Activated CD4-positive, alpha-beta T cell treated with anti-CD3 and anti-CD28 coated beads, Interleukin-2, amount 10 ng/mL, durations not matched to agents 7 days and 5 days (primary cell): ENCODE data around the gene GPD1. TPM values are rescaled to one million over a fixed set of nuclear protein-coding genes. Genes with fewer than 3 reads are reported as not detected.
"Not testable (repeated sequence)": the region's sequence is repeated elsewhere in the genome, so short reads cannot be mapped to it uniquely, and the experiment has no call there.

Experiments used
- CTCF ChIA-PET: fragments of 350-600 bp; sonication (Branson Sonifier 250); formaldehyde crosslinking; loops from one replicate; lab custom pipeline; 2021; ENCODE audit warnings: antibody characterized with exemption; lab: Charles Lee
- POLR2A ChIA-PET: fragments of 350-600 bp; sonication (Branson Sonifier 250); formaldehyde crosslinking; loops from one replicate; lab custom pipeline; 2021; ENCODE audit warnings: antibody characterized with exemption; lab: Charles Lee
- DNase-seq: peaks from one replicate; pipeline ENCODE4 v3.0.0-alpha.2; 2020
- H3K27ac Mint-ChIP-seq: one replicate; pipeline ENCODE4 v1.8.0; 2021; ENCODE audit warnings: mild to moderate bottlenecking, moderate library complexity, mixed read lengths
- H3K27me3 Mint-ChIP-seq: one replicate; pipeline ENCODE4 v1.8.0; 2021; ENCODE audit warnings: mixed read lengths
- H3K36me3 Mint-ChIP-seq: one replicate; pipeline ENCODE4 v1.8.0; 2021; ENCODE audit warnings: low read depth, mixed read lengths
- H3K4me1 Mint-ChIP-seq: one replicate; pipeline ENCODE4 v1.8.0; 2021; ENCODE audit warnings: mixed read lengths
- H3K4me3 Mint-ChIP-seq: one replicate; pipeline ENCODE4 v1.8.0; 2021; ENCODE audit warnings: mild to moderate bottlenecking, moderate library complexity, mixed read lengths
- H3K9me3 Mint-ChIP-seq: one replicate; pipeline ENCODE4 v1.8.0; 2021; ENCODE audit warnings: mixed read lengths
- total RNA-seq, 2 experiments: library from RNA; stranded (reverse); gene quantifications; one replicate each; pipeline ENCODE4 v1.2.3, GENCODE V29; 2021

The GPD1 gene
- total RNA-seq, 2 experiments from 2014 or later: 0.25 to 0.37 TPM

GRCh38 chr12:50151047-50151687 is 47.4 kb downstream of the GPD1 start:
- peaks cover 6% of the 10 kb centered on the region for H3K36me3 Mint-ChIP-seq
- ChIA-PET CTCF (interaction anchor here (1.0 to 2.5 kb wide), 2 partner anchors 40 kb away, joined by 3 to 8 read pairs; partner anchors contain the start of gene COX14), POLR2A (no interaction called here)
- H3K4me3 Mint-ChIP-seq: no peak overlapping the region
- no peaks in the 10 kb centered on the region for H3K9me3 Mint-ChIP-seq
- H3K27ac Mint-ChIP-seq: no peak overlapping the region
- no peak for DNase-seq
- peaks cover 7% of the 10 kb centered on the region for H3K4me1 Mint-ChIP-seq
- no peaks in the 10 kb centered on the region for H3K27me3 Mint-ChIP-seq

- H3K36me3 Mint-ChIP-seq: peaks cover 19% of the 10 kb centered on the region
- H3K4me3 Mint-ChIP-seq, H3K4me1 Mint-ChIP-seq, H3K27ac Mint-ChIP-seq, DNase-seq, H3K9me3 Mint-ChIP-seq, H3K27me3 Mint-ChIP-seq, POLR2A ChIA-PET: not testable (repeated sequence)
- CTCF ChIA-PET: interaction anchor here (1.0 to 2.1 kb wide), 4 partner anchors 11 to 65 kb away, joined by 3 to 12 read pairs (median 3); partner anchors contain the start of genes CERS5 and COX14
Measured at GRCh38 chr12:50154947-50155346, 51.1 kb downstream of the GPD1 start.

- Mint-ChIP-seq H3K4me1 (peaks cover 9% of the 10 kb centered on the region), H3K27me3 (no peaks in the 10 kb centered on the region), H3K27ac (no peak overlapping the region), H3K36me3 (peaks cover 19% of the 10 kb centered on the region), H3K4me3 (no peak overlapping the region), H3K9me3 (no peaks in the 10 kb centered on the region)
- ChIA-PET POLR2A (no interaction called here), CTCF (interaction anchor here (0.6 to 2.1 kb wide), 5 partner anchors 10 to 133 kb away, joined by 3 to 7 read pairs (median 3); partner anchors contain the start of gene CERS5)
- DNase-seq: no peak
Measured at GRCh38 chr12:50156641-50157040, 52.8 kb downstream of the GPD1 start.

GRCh38 chr12:50157259-50157658 is 53.5 kb downstream of the GPD1 start:
- POLR2A ChIA-PET: interaction anchor here (0.6 kb wide), 2 partner anchors 11 to 551 kb away, joined by 3 to 5 read pairs; no protein-coding TSS in a partner anchor
- no peak overlapping the region for H3K4me3 Mint-ChIP-seq
- H3K27ac Mint-ChIP-seq: no peak overlapping the region
- peaks cover 9% of the 10 kb centered on the region for H3K4me1 Mint-ChIP-seq
- H3K36me3 Mint-ChIP-seq: peaks cover 19% of the 10 kb centered on the region
- no peaks in the 10 kb centered on the region for H3K27me3 Mint-ChIP-seq
- CTCF ChIA-PET: interaction anchor here (1.1 to 2.1 kb wide), 2 partner anchors 10 to 83 kb away, joined by 3 to 6 read pairs; partner anchors contain the start of gene CERS5
- H3K9me3 Mint-ChIP-seq: no peaks in the 10 kb centered on the region
- no peak for DNase-seq

GRCh38 chr12:50160643-50161042 is 56.8 kb downstream of the GPD1 start:
- Mint-ChIP-seq H3K4me3 (no peak overlapping the region), H3K36me3 (peaks cover 23% of the 10 kb centered on the region), H3K27me3 (no peaks in the 10 kb centered on the region), H3K27ac (no peak overlapping the region), H3K4me1 (peaks cover 22% of the 10 kb centered on the region), H3K9me3 (no peaks in the 10 kb centered on the region)
- no peak for DNase-seq
- POLR2A ChIA-PET: no interaction called here
- CTCF ChIA-PET: interaction anchor here (1.0 kb wide), 1 partner anchor 14 kb away, joined by 3 read pairs; no protein-coding TSS in a partner anchor

Other genes starting within 250 kb of the GPD1 start
- under 1 TPM; 0.33 to 0.50 TPM for gene FAIM2, start 200.1 kb upstream of the GPD1 start, total RNA-seq
- not detected for gene AQP2, start 153.3 kb upstream of the GPD1 start, total RNA-seq
- not detected for gene AQP5, start 142.1 kb upstream of the GPD1 start, total RNA-seq
- gene AQP6, start 131.1 kb upstream of the GPD1 start, total RNA-seq: not detected
- gene RACGAP1, start 78.5 kb upstream of the GPD1 start, total RNA-seq: 100 to 1,000 TPM; 177 to 183 TPM
- 10 to 100 TPM in 1 of 2 experiments, 1 to 10 TPM in 1; 8.7 to 10.1 TPM for gene ASIC1, start 46.4 kb upstream of the GPD1 start, total RNA-seq
- 10 to 100 TPM; 62.3 to 88.6 TPM for gene SMARCD1, start 18.7 kb upstream of the GPD1 start, total RNA-seq
- gene COX14, start 8.2 kb downstream of the GPD1 start, total RNA-seq: 10 to 100 TPM; 31.6 to 47.9 TPM
- 10 to 100 TPM; 49.2 to 59.2 TPM for gene CERS5, start 63.4 kb downstream of the GPD1 start, total RNA-seq
- gene LIMA1, start 179.5 kb downstream of the GPD1 start, total RNA-seq: 10 to 100 TPM; 16.9 to 22.4 TPM